ENCODE data around the gene SLC39A12. TPM values are rescaled to one million over a fixed set of nuclear protein-coding genes. Genes with fewer than 3 reads are reported as not detected.

SLC39A12 gene
- total and polyA plus RNA-seq, 10 of the 15 experiments (the other 5 are each of a cell fraction or from before 2014, with no cell fraction given) = 0.47 to 1.5 (median 0.68) TPM; not detected in 1

GRCh38 chr10:17965649-17966235 lies 14.0 kb downstream of the SLC39A12 start:
- no peak overlapping the region for H3K9ac ChIP-seq (ENCODE audit: control insufficient read depth, insufficient read depth, low read length)
- no peaks in the 10 kb centered on the region for H3K4me1 ChIP-seq (ENCODE audit: control insufficient read depth, insufficient read depth, low read length)
- BruUV-seq (replicated peaks) = no TSS peak
- no peak overlapping the region for H2AFZ ChIP-seq (ENCODE audit: control insufficient read depth, low read depth, low read length)
- in situ Hi-C loops (cut with MboI) = no loop called here
- no peaks in the 10 kb centered on the region for H3K36me3 ChIP-seq (ENCODE audit: control insufficient read depth in 2 of 2, insufficient read depth in 2 of 2, low read length in 1 of 2)
- ChIA-PET RAD21 (ENCODE audit: unreplicated experiment) (no interaction called here), SMC1A (ENCODE audit: uncharacterized antibody, unreplicated experiment) (no interaction called here), CTCF (no interaction called here), POLR2A (no interaction called here)
- H3K4me2 ChIP-seq (ENCODE audit: control insufficient read depth, insufficient read depth) = no peak overlapping the region
- intact Hi-C loops (cut with micrococcal nuclease; ENCODE audit: unreplicated experiment) = no loop called here
- H3K79me2 ChIP-seq (ENCODE audit: control insufficient read depth, insufficient read depth, low read length) = no peaks in the 10 kb centered on the region
- no peak overlapping the region for H3K27ac ChIP-seq (ENCODE audit: control insufficient read depth, insufficient read depth)
- no peak for DNase-seq (ENCODE audit: low read depth, low spot score)
- 49% methylated on average over 8 of the region's 8 CpGs for WGBS (ENCODE audit: insufficient coverage, insufficient replicate concordance, low lambda C conversion rate, missing lambda C conversion rate)
- no peaks in the 10 kb centered on the region for H4K20me1 ChIP-seq (ENCODE audit: control insufficient read depth, insufficient read depth)
- H3K9me3 ChIP-seq (replicated peaks; ENCODE audit: control insufficient read depth, insufficient read depth, low read length) = no peaks in the 10 kb centered on the region
- no peaks in the 10 kb centered on the region for H3K27me3 ChIP-seq (replicated peaks in 1 of 2; ENCODE audit: control insufficient read depth in 2 of 2, insufficient read depth in 2 of 2, low read length in 1 of 2)
- no peak overlapping the region for H3K4me3 ChIP-seq
- TF ChIP-seq SREBF1 (IDR thresholded peaks at IDR 0.05; ENCODE audit: low read length) (no peak), USF2 (IDR thresholded peaks at IDR 0.05; ENCODE audit: borderline replicate concordance, low read depth, low read length) (no peak), SMC3 (IDR thresholded peaks at IDR 0.05; ENCODE audit: borderline replicate concordance, low read length) (no peak), HDGF (IDR thresholded peaks at IDR 0.05) (no peak), PML (IDR thresholded peaks at IDR 0.05; ENCODE audit: low read length) (no peak), CREB1 (IDR thresholded peaks at IDR 0.05; ENCODE audit: low read depth) (no peak), ATF3 (IDR thresholded peaks at IDR 0.05; ENCODE audit: borderline replicate concordance, extremely low read depth, low read depth, low read length) (no peak)
- no peak for ATAC-seq
- no peak for FAIRE-seq

- Histone ChIP-seq H3K4me2 (ENCODE audit: control insufficient read depth, insufficient read depth) (no peak overlapping the region), H3K9ac (ENCODE audit: control insufficient read depth, insufficient read depth, low read length) (no peak overlapping the region), H4K20me1 (ENCODE audit: control insufficient read depth, insufficient read depth) (no peaks in the 10 kb centered on the region), H2AFZ (ENCODE audit: control insufficient read depth, low read depth, low read length) (no peak overlapping the region), H3K79me2 (ENCODE audit: control insufficient read depth, insufficient read depth, low read length) (no peaks in the 10 kb centered on the region), H3K27me3 (replicated peaks in 1 of 2; ENCODE audit: control insufficient read depth in 2 of 2, insufficient read depth in 2 of 2, low read length in 1 of 2) (no peaks in the 10 kb centered on the region), H3K4me1 (ENCODE audit: control insufficient read depth, insufficient read depth, low read length) (no peaks in the 10 kb centered on the region), H3K36me3 (ENCODE audit: control insufficient read depth in 2 of 2, insufficient read depth in 2 of 2, low read length in 1 of 2) (no peaks in the 10 kb centered on the region), H3K27ac (ENCODE audit: control insufficient read depth, insufficient read depth) (no peak overlapping the region), H3K9me3 (replicated peaks; ENCODE audit: control insufficient read depth, insufficient read depth, low read length) (no peaks in the 10 kb centered on the region), H3K4me3 (no peak overlapping the region)
- SMC1A ChIA-PET (ENCODE audit: uncharacterized antibody, unreplicated experiment) = no interaction called here
- DNase-seq (ENCODE audit: low read depth, low spot score) (no peak), FAIRE-seq (no peak), ATAC-seq (no peak)
- RAD21 ChIA-PET (ENCODE audit: unreplicated experiment) = no interaction called here
- CTCF ChIA-PET = interaction anchor here (1.1 kb wide), 1 partner anchor 50 kb away, joined by 3 read pairs; no protein-coding TSS in a partner anchor
- in situ Hi-C loops (cut with MboI) = no loop called here
- POLR2A ChIA-PET = no interaction called here
- BruUV-seq (replicated peaks) = no TSS peak
- intact Hi-C loops (cut with micrococcal nuclease; ENCODE audit: unreplicated experiment) = no loop called here
- WGBS (ENCODE audit: insufficient coverage, insufficient replicate concordance, low lambda C conversion rate, missing lambda C conversion rate) = 41% methylated on average over 3 of the region's 3 CpGs
- no peak for TF ChIP-seq FOXK2 (IDR thresholded peaks at IDR 0.05)
Observed at GRCh38 chr10:17974505-17974904, 22.8 kb downstream of the SLC39A12 start.
